ENCODE results near the gene SGK2. TPM values are rescaled to one million over a fixed set of nuclear protein-coding genes. Genes with fewer than 3 reads are reported as not detected.

The SGK2 gene
- polyA plus RNA-seq, 1 of the 3 experiments (the other 2 are of a cell fraction) = 0.21 TPM

GRCh38 chr20:43579861-43580793 lies 21.3 kb downstream of the SGK2 start:
- no peaks in the 10 kb centered on the region for H3K9me3 ChIP-seq
- ChIA-PET POLR2A (no interaction called here), CTCF (interaction anchor here (1.3 kb wide), 1 partner anchor 8 kb away, joined by 3 read pairs; no protein-coding TSS in a partner anchor)
- no peak overlapping the region for H3K4me3 ChIP-seq (ENCODE audit: low read depth in 2 of 2, low read length in 1 of 2)
- no peaks in the 10 kb centered on the region for H3F3A ChIP-seq (replicated peaks; ENCODE audit: insufficient read depth)
- no peaks in the 10 kb centered on the region for H3K9me2 ChIP-seq
- no peaks in the 10 kb centered on the region; a peak in 1 of 4 replicates for H3K4me1 ChIP-seq (ENCODE audit: control insufficient read depth in 1 of 2, insufficient read depth in 2 of 2, low read depth in 1 of 2, low read length in 1 of 2)
- TF ChIP-seq RFX5 (IDR thresholded peaks at IDR 0.05; ENCODE audit: low read length) (no peak), RCOR1 (IDR thresholded peaks at IDR 0.05; ENCODE audit: low read length) (no peak), RAD21 (IDR thresholded peaks at IDR 0.05; ENCODE audit: low read length) (no peak), ELF1 (IDR thresholded peaks at IDR 0.05) (no peak), CHD2 (IDR thresholded peaks at IDR 0.05; ENCODE audit: low read length, partially characterized antibody) (no peak)
- TF ChIP-seq, protein P1, sequence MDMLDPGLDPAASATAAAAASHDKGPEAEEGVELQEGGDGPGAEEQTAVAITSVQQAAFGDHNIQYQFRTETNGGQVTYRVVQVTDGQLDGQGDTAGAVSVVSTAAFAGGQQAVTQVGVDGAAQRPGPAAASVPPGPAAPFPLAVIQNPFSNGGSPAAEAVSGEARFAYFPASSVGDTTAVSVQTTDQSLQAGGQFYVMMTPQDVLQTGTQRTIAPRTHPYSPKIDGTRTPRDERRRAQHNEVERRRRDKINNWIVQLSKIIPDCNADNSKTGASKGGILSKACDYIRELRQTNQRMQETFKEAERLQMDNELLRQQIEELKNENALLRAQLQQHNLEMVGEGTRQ (IDR thresholded peaks at IDR 0.05; ENCODE audit: borderline replicate concordance, low read depth, low read length) = no peak
- DNase-seq = no peak
- H3K36me3 ChIP-seq (replicated peaks in 1 of 2; ENCODE audit: control insufficient read depth in 1 of 2, insufficient read depth in 2 of 2, low read length in 1 of 2) = no peaks in the 10 kb centered on the region
- no peak overlapping the region for H2AFZ ChIP-seq (ENCODE audit: low read depth)
- no peaks in the 10 kb centered on the region for H4K20me1 ChIP-seq (ENCODE audit: insufficient read depth)
- no peaks in the 10 kb centered on the region for H3K27me3 ChIP-seq (ENCODE audit: insufficient read depth)
- H3K79me2 ChIP-seq (ENCODE audit: insufficient read depth) = no peaks in the 10 kb centered on the region
- no peak overlapping the region for H3K9ac ChIP-seq
- 50% methylated on average over 7 of the region's 7 CpGs for WGBS (ENCODE audit: low lambda C conversion rate)
- H3K4me2 ChIP-seq = no peak overlapping the region
- no peak overlapping the region for H3K27ac ChIP-seq (ENCODE audit: low read depth in 2 of 2, low read length in 1 of 2)

- H3K27me3 ChIP-seq (ENCODE audit: insufficient read depth) = no peaks in the 10 kb centered on the region
- peaks cover 3% of the 10 kb centered on the region for H3F3A ChIP-seq (replicated peaks; ENCODE audit: insufficient read depth)
- H3K9me2 ChIP-seq = no peaks in the 10 kb centered on the region
- WGBS (ENCODE audit: low lambda C conversion rate) = 62% methylated on average over 7 of the region's 7 CpGs
- H4K20me1 ChIP-seq (ENCODE audit: insufficient read depth) = no peaks in the 10 kb centered on the region
- no peak overlapping the region for H2AFZ ChIP-seq (ENCODE audit: low read depth)
- no peaks in the 10 kb centered on the region for H3K36me3 ChIP-seq (replicated peaks in 1 of 2; ENCODE audit: control insufficient read depth in 1 of 2, insufficient read depth in 2 of 2, low read length in 1 of 2)
- no peaks in the 10 kb centered on the region for H3K9me3 ChIP-seq
- no peaks in the 10 kb centered on the region for H3K79me2 ChIP-seq (ENCODE audit: insufficient read depth)
- no peak overlapping the region for H3K4me3 ChIP-seq (ENCODE audit: low read depth in 2 of 2, low read length in 1 of 2)
- no peak for TF ChIP-seq RXRA (IDR thresholded peaks at IDR 0.05; ENCODE audit: borderline replicate concordance, low read depth)
- no peak for TF ChIP-seq MXI1 (IDR thresholded peaks at IDR 0.05; ENCODE audit: low read depth, low read length)
- no peak for TF ChIP-seq USF1 (IDR thresholded peaks at IDR 0.05; ENCODE audit: borderline replicate concordance, low read depth)
- TF ChIP-seq SMC3 (IDR thresholded peaks at IDR 0.05; ENCODE audit: low read depth, low read length) = no peak
- TF ChIP-seq RAD21 (IDR thresholded peaks at IDR 0.05; ENCODE audit: low read length) = no peak
- TF ChIP-seq FOSL2 (IDR thresholded peaks at IDR 0.05; ENCODE audit: borderline replicate concordance, low read depth) = no peak
- no peak for TF ChIP-seq NFIC (IDR thresholded peaks at IDR 0.05; ENCODE audit: borderline replicate concordance)
- TF ChIP-seq POLR2AphosphoS5 (IDR thresholded peaks at IDR 0.05; ENCODE audit: low read depth, low read length) = no peak
- no peak for TF ChIP-seq EZH2phosphoT487 (IDR thresholded peaks at IDR 0.05; ENCODE audit: borderline replicate concordance, low read depth)
- TF ChIP-seq RCOR1 (IDR thresholded peaks at IDR 0.05; ENCODE audit: low read length) = no peak
- TF ChIP-seq TEAD4 (IDR thresholded peaks at IDR 0.05; ENCODE audit: borderline replicate concordance, insufficient read depth) = no peak
- TF ChIP-seq ZBTB33 (IDR thresholded peaks at IDR 0.05; ENCODE audit: borderline replicate concordance, low read depth) = no peak
- no peak for TF ChIP-seq TAF1 (IDR thresholded peaks at IDR 0.05; ENCODE audit: borderline replicate concordance, low read depth, low read length)
- no peak for TF ChIP-seq JUND (IDR thresholded peaks at IDR 0.05)
- no peak for TF ChIP-seq MAX (IDR thresholded peaks at IDR 0.05; ENCODE audit: low read depth)
- TF ChIP-seq, protein P1 (IDR thresholded peaks at IDR 0.05; ENCODE audit: borderline replicate concordance, low read depth, low read length) = no peak
- TF ChIP-seq GABPA (IDR thresholded peaks at IDR 0.05; ENCODE audit: low read depth) = no peak
- POLR2A ChIA-PET = no interaction called here
- CTCF ChIA-PET = interaction anchor here (1.1 to 1.4 kb wide), 3 partner anchors 9 to 109 kb away, joined by 4 to 6 read pairs (median 5); no protein-coding TSS in a partner anchor
- H3K4me1 ChIP-seq (ENCODE audit: control insufficient read depth in 1 of 2, insufficient read depth in 2 of 2, low read depth in 1 of 2, low read length in 1 of 2) = no peaks in the 10 kb centered on the region; a peak in 1 of 4 replicates
- H3K9ac ChIP-seq = no peak overlapping the region
- DNase-seq = no peak
- no peak overlapping the region for H3K4me2 ChIP-seq
- peak overlapping the region in 1 of 2 experiments; percentile 50; a peak in 1 of 4 replicates for H3K27ac ChIP-seq (ENCODE audit: low read depth in 2 of 2, low read length in 1 of 2)
Observed at GRCh38 chr20:43583133-43583864, 24.5 kb downstream of the SGK2 start.
